ENCODE results near the gene RGS3.

Gene RGS3

GRCh38 chr9:113619491-113620376, 156.2 kb downstream of the RGS3 start:
- no peak for DNase-seq (ENCODE audit: low spot score)

- peak; percentile 61 for DNase-seq (ENCODE audit: low spot score)
Observed at GRCh38 chr9:113620377-113621161, 157.0 kb downstream of the RGS3 start.

GRCh38 chr9:113621309-113621791, 157.8 kb downstream of the RGS3 start:
- DNase-seq (ENCODE audit: low spot score): no peak

GRCh38 chr9:113621980-113622379, 158.5 kb downstream of the RGS3 start:
- DNase-seq (ENCODE audit: low spot score): no peak

- DNase-seq (ENCODE audit: low spot score): no peak
Observed at GRCh38 chr9:113622600-113623400, 159.3 kb downstream of the RGS3 start.

GRCh38 chr9:113623851-113624485, 160.4 kb downstream of the RGS3 start:
- no peak for DNase-seq (ENCODE audit: low spot score)

GRCh38 chr9:113624721-113625120, 161.2 kb downstream of the RGS3 start:
- DNase-seq (ENCODE audit: low spot score): no peak

GRCh38 chr9:113625486-113625885, 162.0 kb downstream of the RGS3 start:
- no peak for DNase-seq (ENCODE audit: low spot score)

- no peak for DNase-seq (ENCODE audit: low spot score)
Observed at GRCh38 chr9:113626735-113627495, 163.4 kb downstream of the RGS3 start.

GRCh38 chr9:113628621-113629020, 165.1 kb downstream of the RGS3 start:
- DNase-seq (ENCODE audit: low spot score): no peak

- DNase-seq (ENCODE audit: low spot score): no peak
Observed at GRCh38 chr9:113630386-113631136, 167.0 kb downstream of the RGS3 start.

GRCh38 chr9:113631137-113631765, 167.7 kb downstream of the RGS3 start:
- no peak for DNase-seq (ENCODE audit: low spot score)

GRCh38 chr9:113631871-113632665, 168.5 kb downstream of the RGS3 start:
- no peak for DNase-seq (ENCODE audit: low spot score)

GRCh38 chr9:113632776-113633590, 169.5 kb downstream of the RGS3 start:
- no peak for DNase-seq (ENCODE audit: low spot score)

GRCh38 chr9:113633782-113634595, 170.5 kb downstream of the RGS3 start:
- DNase-seq (ENCODE audit: low spot score): no peak

GRCh38 chr9:113634596-113635515, 171.3 kb downstream of the RGS3 start:
- DNase-seq (ENCODE audit: low spot score): no peak
